ENCODE measurements around the gene WTIP. TPM values are rescaled to one million over a fixed set of nuclear protein-coding genes. Genes with fewer than 3 reads are reported as not detected.

WTIP gene
- total and polyA plus RNA-seq, 7 donors, result 2.6 to 21.4 (median 2.9) TPM

- Histone ChIP-seq H3K27me3 (ENCODE audit: insufficient read depth in 3 of 3, low read length in 2 of 3) (peaks cover 0 to 9% (median 0%) of the 10 kb centered on the region in 3 donors), H3K4me1 (no peaks in the 10 kb centered on the region), H3K36me3 (ENCODE audit: insufficient read depth in 1 of 2, low read depth in 1 of 2) (no peaks in the 10 kb centered on the region), H3K9me3 (no peaks in the 10 kb centered on the region), H3K27ac (no peak overlapping the region), H3K4me3 (no peak overlapping the region)
- intact Hi-C loops (cut with DNase I), result no loop called here
- no peak for TF ChIP-seq CTCF (IDR thresholded peaks at IDR 0.05)
- DNase-seq, result no peak
- 78 to 88% (median 86%) methylated on average over 17 of the region's 17 CpGs for WGBS, 3 donors
- ATAC-seq, result no peak
Observed at GRCh38 chr19:34512254-34512822, 30.8 kb downstream of the WTIP start.

- DNase-seq (no peak), ATAC-seq (no peak)
- 57 to 71% (median 64%) methylated on average over 6 of the region's 6 CpGs for WGBS, 3 donors
- Histone ChIP-seq H3K4me3 (no peak overlapping the region), H3K36me3 (ENCODE audit: insufficient read depth in 1 of 2, low read depth in 1 of 2) (no peaks in the 10 kb centered on the region), H3K27ac (no peak overlapping the region), H3K27me3 (ENCODE audit: insufficient read depth in 3 of 3, low read length in 2 of 3) (peaks cover 0 to 3% (median 0%) of the 10 kb centered on the region in 3 donors), H3K4me1 (no peaks in the 10 kb centered on the region), H3K9me3 (no peaks in the 10 kb centered on the region)
- TF ChIP-seq CTCF (IDR thresholded peaks at IDR 0.05), result no peak
- intact Hi-C loops (cut with DNase I), result no loop called here
Observed at GRCh38 chr19:34513767-34514166, 32.2 kb downstream of the WTIP start.

- Histone ChIP-seq H3K27me3 (ENCODE audit: insufficient read depth in 3 of 3, low read length in 2 of 3) (peaks cover 0 to 15% (median 0%) of the 10 kb centered on the region in 3 donors), H3K27ac (no peak overlapping the region), H3K9me3 (no peaks in the 10 kb centered on the region), H3K36me3 (ENCODE audit: insufficient read depth in 1 of 2, low read depth in 1 of 2) (no peaks in the 10 kb centered on the region), H3K4me3 (no peak overlapping the region), H3K4me1 (no peaks in the 10 kb centered on the region)
- TF ChIP-seq CTCF (IDR thresholded peaks at IDR 0.05), result no peak
- no peak for DNase-seq
- 45 to 50% (median 50%) methylated on average over 2 of the region's 2 CpGs for WGBS, 3 donors
- intact Hi-C loops (cut with DNase I), result no loop called here
- ATAC-seq, result no peak
Observed at GRCh38 chr19:34519602-34520001, 38.0 kb downstream of the WTIP start.

- WGBS, 3 donors, result 50 to 61% (median 59%) methylated on average over 1 of the region's 1 CpG
Observed at GRCh38 chr19:34523408-34523807, 41.9 kb downstream of the WTIP start.

More at GRCh38 chr19:34523408-34523807, 41.9 kb downstream of the WTIP start:
- no peaks in the 10 kb centered on the region for H3K36me3 ChIP-seq (ENCODE audit: insufficient read depth in 1 of 2, low read depth in 1 of 2)
- H3K9me3 ChIP-seq, result no peaks in the 10 kb centered on the region
- TF ChIP-seq CTCF (IDR thresholded peaks at IDR 0.05), result no peak
- DNase-seq (no peak), ATAC-seq (no peak)
- intact Hi-C loops (cut with DNase I), result no loop called here
- H3K27me3 ChIP-seq (ENCODE audit: insufficient read depth in 3 of 3, low read length in 2 of 3), result peaks cover 0 to 16% (median 0%) of the 10 kb centered on the region in 3 donors
- H3K4me3 ChIP-seq, result no peak overlapping the region
- H3K4me1 ChIP-seq, result no peaks in the 10 kb centered on the region
- H3K27ac ChIP-seq, result no peak overlapping the region

Data from psoas muscle (tissue), 8 donors.